Endometrial microvascular endothelial cells (primary cell): ENCODE results near the gene TYK2. TPM values are rescaled to one million over a fixed set of nuclear protein-coding genes. Genes with fewer than 3 reads are reported as not detected.
"Not testable (repeated sequence)": the region's sequence is repeated elsewhere in the genome, so short reads cannot be mapped to it uniquely, and the experiment has no call there.

Experiments used
- in situ Hi-C: cut with HindIII; loops from 2 replicates; pipeline ENCODE4 v1.10.0; 2017; ENCODE audit warnings: low sequenced_read_pairs, low pct_unique_long_range_greater_than_20kb; ENCODE audit errors: inconsistent ontology term
- total RNA-seq: library from RNA; depleted of rRNA; stranded (reverse); fragments of >200 nt; gene quantifications from one replicate; pipeline ENCODE4 v1.2.3, GENCODE V29; 2015; ENCODE audit errors: inconsistent ontology term

TYK2 gene
- total RNA-seq, 1 donor from 2014 or later: 169 TPM

GRCh38 chr19:10343495-10343894 is 36.9 kb downstream of the TYK2 start:
- in situ Hi-C loops: no loop called here

- in situ Hi-C loops: no loop called here
These were observed 40.4 kb downstream of the TYK2 start for GRCh38 chr19:10339977-10340376.

DNA sequence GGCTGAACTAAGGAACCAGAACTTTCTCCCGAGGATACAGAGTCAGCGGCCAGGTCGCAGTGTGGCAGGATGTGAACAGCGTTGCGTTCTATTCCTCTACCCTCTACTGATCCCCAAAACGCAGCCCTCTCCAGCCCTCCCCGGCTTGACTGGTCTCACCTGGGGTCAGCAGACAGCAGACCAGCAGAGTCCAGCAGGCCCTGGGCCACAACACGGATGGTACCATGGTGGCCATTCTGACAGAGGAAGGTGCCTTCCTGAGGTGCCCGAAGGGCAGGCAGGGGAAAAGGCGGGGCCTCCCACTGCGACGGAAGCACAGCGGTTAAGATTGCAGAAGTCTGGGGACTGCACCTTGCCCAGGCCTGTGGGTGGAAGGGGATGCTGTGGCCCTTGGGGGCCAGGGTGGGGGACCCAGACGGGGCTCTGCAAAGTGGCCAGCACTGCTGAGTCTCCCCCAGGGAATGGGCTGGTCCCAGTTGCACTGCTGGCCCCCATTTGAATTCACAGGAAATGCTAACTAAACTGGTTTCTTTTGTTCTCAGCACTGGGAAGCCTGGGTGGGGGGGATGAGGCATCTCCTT is 40.9 kb downstream of the TYK2 start, which contains the start of gene ICAM3:
Gene ICAM3, minus strand, starts transcription at position 245 of the 581 bp plus-strand sequence. Its CDS starts 10 bp downstream, at position 235.
- in situ Hi-C loops: no loop called here

DNA sequence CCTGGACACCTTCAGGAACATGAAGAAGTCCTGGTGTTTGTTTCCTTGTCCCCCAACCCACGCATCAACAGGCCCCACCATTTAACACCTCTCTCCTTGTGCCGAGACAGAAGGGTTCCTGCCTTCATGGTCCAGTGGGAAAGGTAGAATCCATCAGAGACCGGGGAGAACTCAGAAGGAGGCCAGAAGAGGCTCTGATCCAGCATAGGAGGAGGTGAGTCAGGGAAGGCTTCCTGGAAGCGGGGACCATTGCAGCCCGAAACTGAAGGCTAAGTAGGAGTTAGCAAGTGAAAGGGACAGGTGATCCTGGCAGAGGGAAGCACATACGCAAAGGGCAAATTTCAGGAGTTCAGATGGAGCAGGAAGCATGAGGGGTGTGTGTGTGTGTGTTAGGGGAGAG is 41.4 kb downstream of the TYK2 start:
- in situ Hi-C loops: no loop called here

- in situ Hi-C loops: not testable (repeated sequence)
These were observed 43.6 kb downstream of the TYK2 start for GRCh38 chr19:10336725-10337124.

DNA sequence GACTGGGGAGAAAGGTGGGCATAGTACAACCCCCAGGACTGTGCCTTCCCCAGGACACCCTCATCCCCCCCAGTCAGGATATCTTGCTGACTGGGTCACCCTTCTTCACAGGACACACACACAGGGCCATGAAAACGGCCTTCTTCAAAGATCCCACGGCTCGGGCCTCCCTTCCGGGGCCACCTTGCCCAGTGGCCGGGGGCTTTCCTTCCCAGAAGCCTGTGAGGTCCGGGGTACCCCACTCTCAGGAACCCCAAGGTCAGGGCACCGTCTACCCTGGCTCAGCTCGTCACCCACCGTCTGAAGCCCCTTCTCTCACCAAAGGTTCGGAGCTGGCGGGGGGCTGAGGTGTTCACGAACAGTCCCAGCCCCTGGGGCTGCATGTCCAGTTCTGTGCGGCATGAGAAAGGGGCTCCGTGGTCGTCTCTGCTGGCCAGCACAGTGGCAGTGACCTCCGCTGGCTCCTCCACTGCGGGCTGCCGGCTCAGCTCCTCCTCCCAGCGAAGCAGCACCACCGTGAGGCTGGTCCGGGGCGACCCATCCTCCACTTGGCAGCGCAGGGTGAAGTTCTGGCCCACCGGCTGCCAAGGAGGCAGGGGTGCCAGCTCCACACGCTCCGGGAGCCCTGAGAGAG is 44.9 kb downstream of the TYK2 start:
- in situ Hi-C loops: no loop called here

- in situ Hi-C loops: no loop called here
These were observed 45.6 kb downstream of the TYK2 start for GRCh38 chr19:10334588-10335351.

DNA sequence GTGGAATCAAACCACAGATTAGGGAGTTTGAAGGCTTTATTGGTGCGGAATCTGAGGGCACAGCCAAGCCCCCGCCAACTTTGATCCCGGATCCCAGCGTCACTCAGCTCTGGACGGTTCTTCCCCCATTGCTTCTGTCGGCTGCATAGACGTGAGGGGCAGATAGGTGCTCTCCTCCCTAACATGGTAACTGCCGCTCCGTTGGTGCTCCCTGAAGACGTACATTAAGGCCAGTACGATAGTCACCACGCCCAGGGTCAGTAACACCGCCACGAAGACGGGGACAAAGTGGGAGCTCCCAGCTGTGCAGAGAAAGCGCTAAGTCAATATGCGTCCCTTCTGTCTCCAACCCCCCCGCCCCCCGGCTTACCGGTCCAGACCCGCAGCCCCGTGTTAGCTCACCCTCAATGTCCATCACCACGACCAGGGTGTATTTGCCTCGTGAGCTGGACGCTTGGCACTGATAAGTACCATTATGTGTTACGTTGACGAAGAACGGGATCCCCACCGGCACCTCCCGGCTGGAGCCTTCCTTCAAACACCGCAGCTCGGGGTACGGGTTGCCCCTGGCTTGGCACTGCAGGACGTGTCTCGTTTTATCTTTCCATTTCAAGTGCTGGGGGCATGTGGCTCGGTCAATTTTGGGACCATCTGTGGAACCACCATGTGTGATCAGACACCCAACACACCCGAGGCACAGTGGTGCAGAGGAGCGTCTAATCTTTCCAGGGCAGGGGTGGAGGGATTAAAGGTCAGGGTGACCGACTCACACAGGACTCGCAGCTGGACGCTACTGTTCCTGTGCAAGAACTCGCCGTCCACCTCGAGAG is 46.4 kb downstream of the TYK2 start:
- in situ Hi-C loops: no loop called here

- in situ Hi-C loops: no loop called here
These were observed 47.2 kb downstream of the TYK2 start, which contains the start of gene RAVER1 for GRCh38 chr19:10332965-10333757. RAVER1 (minus strand) TSS chr19:10333529; CDS start chr19:10333507, 22 bp downstream.

DNA sequence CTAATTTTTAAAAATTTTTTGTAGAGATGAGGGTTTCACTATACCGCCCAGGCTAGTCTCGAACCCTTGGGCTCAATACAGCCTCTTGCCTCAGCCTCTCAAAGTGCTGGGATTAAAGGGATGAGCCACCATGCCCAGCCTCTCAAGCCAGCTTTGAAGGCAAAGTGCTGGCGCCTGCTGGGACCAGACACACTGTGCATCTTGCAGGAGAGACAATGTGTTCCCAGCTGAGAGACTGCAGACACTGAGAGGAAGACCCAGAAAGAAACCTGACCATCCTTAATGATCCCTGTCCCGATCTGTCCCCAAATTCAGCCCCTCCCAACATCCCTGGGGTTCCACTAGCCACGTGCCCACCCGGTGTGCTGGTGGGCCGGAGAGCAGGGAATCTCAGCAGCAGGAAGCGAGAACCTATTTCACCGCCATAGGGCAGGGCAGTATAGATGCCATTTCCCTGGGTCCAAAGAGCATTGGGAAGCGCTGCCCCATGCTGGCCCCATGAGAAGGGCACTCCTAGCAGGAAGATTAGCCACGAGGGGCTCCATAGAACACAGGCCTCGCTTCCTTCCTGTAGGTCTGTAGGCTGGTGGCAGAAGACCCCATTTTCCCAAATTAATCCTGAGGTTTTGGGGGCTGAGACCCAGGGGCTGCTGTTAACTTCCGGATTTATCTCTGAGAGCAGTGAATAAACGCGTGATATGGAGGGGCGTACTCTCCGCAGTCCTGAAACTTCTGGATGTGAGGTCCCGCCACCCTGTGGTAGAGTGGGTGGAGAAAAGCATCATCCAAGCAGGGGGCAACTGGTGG is 48.0 kb downstream of the TYK2 start:
- in situ Hi-C loops: no loop called here

GRCh38 chr19:10329555-10329954 is 50.8 kb downstream of the TYK2 start:
- in situ Hi-C loops: no loop called here

- in situ Hi-C loops: no loop called here
These were observed 51.6 kb downstream of the TYK2 start for GRCh38 chr19:10328558-10329429.

DNA sequence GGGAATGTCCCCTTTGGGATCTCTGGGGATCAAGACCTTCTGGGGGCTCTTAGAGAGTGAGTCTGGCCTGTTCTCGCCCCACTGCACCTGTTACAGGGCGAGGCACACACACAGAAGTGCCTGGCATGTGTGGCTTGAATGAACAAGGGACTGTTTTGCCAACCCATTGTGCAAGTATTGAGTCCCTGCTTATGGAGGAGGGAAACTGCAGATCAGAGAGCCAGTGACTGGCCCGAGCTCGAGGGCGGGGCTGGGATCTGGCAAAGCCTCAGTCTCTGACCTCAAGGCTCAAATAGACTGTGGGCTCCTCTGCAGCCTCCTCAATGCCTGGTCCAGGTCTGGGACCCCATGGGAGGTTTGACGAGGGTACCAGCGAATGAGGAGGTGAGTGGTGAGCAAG is 52.6 kb downstream of the TYK2 start:
- in situ Hi-C loops: no loop called here

- in situ Hi-C loops: no loop called here
These were observed 54.6 kb downstream of the TYK2 start for GRCh38 chr19:10325732-10326131.

DNA sequence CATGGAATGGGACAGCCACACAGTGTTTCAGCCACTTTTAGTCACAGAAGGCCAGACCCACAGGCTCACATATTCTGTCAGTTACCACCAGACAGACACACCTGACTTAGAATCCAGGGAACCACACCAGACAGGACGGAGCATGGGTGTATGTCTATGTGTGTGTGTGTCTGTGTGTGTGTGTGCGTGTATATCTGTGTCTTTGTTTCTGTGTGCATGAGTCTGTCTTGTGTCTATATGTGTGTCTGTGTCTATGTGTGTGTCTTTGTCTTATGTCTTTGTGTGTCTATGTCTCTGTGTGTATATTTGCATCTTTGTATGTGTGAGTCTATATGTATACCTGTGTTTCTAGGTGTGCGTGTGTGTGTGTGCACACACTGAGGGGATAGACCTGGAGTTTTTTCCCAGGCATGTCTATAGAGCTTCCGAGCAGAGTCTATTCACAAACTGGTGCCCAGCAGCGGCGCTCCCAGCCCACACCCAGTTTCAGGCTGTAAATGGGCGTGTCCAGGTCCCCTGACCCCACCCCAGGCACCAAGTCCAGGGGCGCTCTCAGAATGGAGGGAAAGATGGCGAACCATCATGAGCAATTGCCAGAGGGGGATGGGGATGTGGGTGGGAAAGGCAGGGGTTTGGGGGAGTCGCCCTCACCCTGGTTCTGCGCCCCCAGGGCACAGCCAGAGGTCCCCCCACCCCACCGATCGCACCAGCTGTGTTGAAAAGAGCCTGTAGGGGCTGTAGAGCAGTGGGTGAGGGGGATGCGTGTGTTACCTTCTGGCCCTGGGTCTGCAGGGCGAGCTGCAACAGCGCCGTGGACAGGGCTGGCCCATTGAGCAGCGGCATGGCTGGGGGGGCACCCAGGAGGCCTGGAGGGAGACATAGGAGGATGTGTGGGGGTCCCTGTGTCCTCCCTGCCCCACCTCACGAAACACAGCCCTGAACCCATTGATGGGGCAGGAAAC is 58.2 kb downstream of the TYK2 start:
- in situ Hi-C loops: no loop called here

- in situ Hi-C loops: no loop called here
These were observed 59.0 kb downstream of the TYK2 start for GRCh38 chr19:10321417-10321797.
